GM21515 (cell line): ENCODE results near the gene SMPD4.
A peak's percentile ranks its signal among the peaks of the same experiment; 100 is the strongest.
"Not testable (repeated sequence)": the region's sequence is repeated elsewhere in the genome, so short reads cannot be mapped to it uniquely, and the experiment has no call there.

ENCODE experiments used
- ATAC-seq: cut with Tn5 transposase; IDR thresholded peaks from one replicate; pipeline ENCODE4 v1.9.1; 2021; ENCODE audit not compliant: unreplicated experiment

SMPD4 gene, protein sequence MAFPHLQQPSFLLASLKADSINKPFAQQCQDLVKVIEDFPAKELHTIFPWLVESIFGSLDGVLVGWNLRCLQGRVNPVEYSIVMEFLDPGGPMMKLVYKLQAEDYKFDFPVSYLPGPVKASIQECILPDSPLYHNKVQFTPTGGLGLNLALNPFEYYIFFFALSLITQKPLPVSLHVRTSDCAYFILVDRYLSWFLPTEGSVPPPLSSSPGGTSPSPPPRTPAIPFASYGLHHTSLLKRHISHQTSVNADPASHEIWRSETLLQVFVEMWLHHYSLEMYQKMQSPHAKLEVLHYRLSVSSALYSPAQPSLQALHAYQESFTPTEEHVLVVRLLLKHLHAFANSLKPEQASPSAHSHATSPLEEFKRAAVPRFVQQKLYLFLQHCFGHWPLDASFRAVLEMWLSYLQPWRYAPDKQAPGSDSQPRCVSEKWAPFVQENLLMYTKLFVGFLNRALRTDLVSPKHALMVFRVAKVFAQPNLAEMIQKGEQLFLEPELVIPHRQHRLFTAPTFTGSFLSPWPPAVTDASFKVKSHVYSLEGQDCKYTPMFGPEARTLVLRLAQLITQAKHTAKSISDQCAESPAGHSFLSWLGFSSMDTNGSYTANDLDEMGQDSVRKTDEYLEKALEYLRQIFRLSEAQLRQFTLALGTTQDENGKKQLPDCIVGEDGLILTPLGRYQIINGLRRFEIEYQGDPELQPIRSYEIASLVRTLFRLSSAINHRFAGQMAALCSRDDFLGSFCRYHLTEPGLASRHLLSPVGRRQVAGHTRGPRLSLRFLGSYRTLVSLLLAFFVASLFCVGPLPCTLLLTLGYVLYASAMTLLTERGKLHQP

GRCh38 chr2:130181325-130181879, at the start of gene SMPD4:
Gene SMPD4 (minus strand): TSS chr2:130181602. CDS start chr2:130176592, 5,010 bp downstream.
- ATAC-seq: peak; percentile 56

DNA sequence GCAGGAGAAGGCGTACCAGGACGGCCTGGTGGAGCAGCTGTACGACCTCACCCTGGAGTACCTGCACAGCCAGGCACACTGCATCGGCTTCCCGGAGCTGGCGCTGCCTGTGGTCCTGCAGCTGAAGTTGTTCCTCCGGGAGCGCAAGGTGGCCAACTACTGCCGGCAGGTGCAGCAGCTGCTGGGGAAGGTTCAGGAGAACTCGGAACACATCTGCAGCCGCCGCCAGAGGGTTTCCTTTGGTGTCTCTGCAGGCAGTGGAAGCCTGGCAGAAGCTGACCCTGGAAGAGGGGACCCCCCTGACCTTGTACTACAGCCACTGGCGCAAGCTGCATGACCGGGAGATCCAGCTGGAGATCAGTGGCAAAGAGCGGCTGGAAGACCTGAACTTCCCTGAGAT, 49.5 kb upstream of the SMPD4 start:
- ATAC-seq: not testable (repeated sequence)

GRCh38 chr2:130230376-130230775, 49.0 kb upstream of the SMPD4 start:
- not testable (repeated sequence) for ATAC-seq

GRCh38 chr2:130229161-130229510, 47.7 kb upstream of the SMPD4 start:
- ATAC-seq: not testable (repeated sequence)

GRCh38 chr2:130228467-130229160, 47.2 kb upstream of the SMPD4 start:
- ATAC-seq: not testable (repeated sequence)

DNA sequence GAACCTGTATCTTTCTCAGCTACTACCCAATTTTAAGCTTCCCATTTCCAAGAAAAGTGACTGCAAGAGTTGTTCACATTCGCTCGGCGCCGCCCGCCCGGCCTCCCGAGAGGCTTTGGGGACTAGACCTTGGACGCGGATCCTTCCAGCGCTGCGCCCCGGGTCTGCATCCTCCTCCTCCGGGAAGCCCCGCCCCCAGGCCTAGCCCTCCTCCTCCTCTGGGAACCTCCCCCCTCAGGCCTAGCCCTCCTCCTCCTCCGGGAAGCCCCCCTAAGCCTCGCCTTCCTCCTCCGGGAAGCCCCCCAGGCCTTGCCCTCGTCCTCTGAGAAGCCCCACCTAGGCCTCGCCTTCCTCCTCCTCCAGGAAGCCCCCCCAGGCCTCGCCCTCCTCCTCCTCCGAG, 46.6 kb upstream of the SMPD4 start:
- ATAC-seq: not testable (repeated sequence)

- ATAC-seq: peak; percentile 92
Observed at GRCh38 chr2:130222523-130222922, 41.1 kb upstream of the SMPD4 start.

- ATAC-seq: not testable (repeated sequence)
Observed at GRCh38 chr2:130220505-130220904, 39.1 kb upstream of the SMPD4 start.

DNA sequence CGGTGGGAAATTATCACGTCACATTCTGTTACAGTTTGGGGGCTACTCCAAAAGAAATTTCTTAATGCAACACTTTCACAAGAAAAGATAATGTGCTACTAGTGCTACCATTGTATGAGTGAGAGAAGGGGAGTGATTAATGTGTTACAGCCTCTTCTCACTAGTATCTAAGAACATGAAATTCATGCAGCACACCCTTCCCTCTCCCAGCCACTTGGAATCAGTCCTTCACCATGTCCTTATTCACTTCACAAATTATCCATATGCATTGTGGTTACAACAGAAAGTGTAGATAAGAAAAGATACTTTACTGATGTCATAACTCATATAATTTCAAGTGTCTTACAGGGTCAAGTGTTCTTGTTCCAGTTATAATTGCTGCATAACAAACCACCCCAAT, 37.7 kb upstream of the SMPD4 start:
- not testable (repeated sequence) for ATAC-seq

DNA sequence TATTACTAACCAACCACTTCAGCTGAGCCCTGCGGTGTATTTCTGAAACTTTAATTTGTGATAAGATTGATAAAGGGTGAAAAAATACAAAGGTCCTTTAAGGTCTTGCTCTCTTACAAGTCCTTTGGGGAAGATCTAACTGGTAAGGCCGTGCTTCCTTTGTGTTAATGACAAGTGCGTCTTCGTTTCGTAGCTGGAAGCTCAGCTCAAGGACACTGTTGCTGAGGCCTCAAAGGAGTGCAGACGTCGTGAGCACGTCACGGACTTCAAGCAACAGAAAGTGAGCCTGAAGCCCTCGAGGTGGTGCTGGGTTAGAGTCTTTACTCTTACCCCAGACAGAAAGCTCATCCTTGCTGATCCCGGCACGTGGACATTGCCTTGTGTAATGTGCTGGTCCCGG, 25.6 kb upstream of the SMPD4 start:
- not testable (repeated sequence) for ATAC-seq

DNA sequence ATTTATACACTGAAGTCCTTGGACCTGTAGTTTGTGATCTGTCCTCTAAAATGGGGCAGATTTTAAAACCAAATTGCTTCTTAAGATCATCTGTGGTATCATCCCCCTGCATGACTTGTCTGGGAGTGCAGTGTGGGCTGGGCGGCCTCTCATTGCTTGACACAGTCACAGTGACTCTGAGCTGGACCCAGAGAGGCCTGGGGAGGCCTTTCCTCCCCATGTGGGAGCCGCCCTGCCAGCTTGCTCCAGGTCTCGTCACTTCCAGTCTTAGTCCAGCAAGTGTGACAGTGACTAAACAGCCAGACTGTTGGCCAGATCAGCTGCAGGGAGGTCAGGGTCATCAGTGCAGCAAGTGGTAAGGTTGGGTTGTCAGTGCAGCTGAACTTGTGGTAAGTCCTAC, 21.7 kb upstream of the SMPD4 start:
- not testable (repeated sequence) for ATAC-seq

DNA sequence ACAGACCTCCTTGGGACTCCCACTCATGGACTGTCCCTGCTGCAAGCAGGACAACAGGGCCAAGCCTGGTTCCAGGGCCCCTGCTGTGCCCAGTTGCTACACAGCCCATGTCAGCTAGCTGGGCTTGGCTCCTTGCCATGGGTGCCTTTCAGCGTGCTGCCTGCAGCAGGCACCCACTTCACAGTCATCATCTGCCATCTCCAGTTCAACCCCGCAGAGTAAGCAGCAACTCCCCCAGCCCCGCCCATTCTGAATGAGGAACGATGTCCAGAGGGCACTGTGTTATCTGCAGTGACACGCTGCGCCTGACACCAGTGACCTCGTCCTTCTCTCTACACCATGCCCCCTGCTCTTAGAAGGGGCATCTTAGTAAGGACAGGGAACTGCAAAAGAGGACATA, 21.1 kb upstream of the SMPD4 start:
- ATAC-seq: not testable (repeated sequence)

- ATAC-seq: no peak
Observed at GRCh38 chr2:130198343-130198742, 16.9 kb upstream of the SMPD4 start, which contains the start of gene TUBA3E. Gene TUBA3E (minus strand): TSS chr2:130198439. CDS start chr2:130198360, 79 bp downstream.

DNA sequence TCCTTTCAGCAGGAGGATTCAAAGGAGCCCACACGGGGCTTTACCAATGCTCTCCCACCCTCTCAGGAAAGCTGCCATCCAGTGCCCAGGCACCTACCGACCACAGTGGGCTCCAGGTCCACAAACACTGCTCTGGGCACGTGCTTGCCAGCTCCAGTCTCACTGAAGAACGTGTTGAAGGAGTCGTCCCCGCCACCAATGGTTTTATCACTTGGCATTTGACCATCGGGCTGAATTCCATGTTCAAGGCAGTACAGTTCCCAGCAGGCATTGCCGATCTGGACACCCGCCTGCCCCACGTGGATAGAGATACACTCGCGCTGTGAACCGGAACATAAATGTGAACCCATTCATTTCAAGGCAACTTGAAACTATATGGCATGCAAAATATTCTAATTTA, 14.7 kb upstream of the SMPD4 start:
- ATAC-seq: not testable (repeated sequence)

- ATAC-seq: not testable (repeated sequence)
Observed at GRCh38 chr2:130195089-130195635, 13.8 kb upstream of the SMPD4 start.

- ATAC-seq: not testable (repeated sequence)
Observed at GRCh38 chr2:130193824-130194223, 12.4 kb upstream of the SMPD4 start.

- not testable (repeated sequence) for ATAC-seq
Observed at GRCh38 chr2:130192451-130192850, 11.0 kb upstream of the SMPD4 start.

GRCh38 chr2:130191319-130191718, 9.9 kb upstream of the SMPD4 start:
- ATAC-seq: not testable (repeated sequence)

DNA sequence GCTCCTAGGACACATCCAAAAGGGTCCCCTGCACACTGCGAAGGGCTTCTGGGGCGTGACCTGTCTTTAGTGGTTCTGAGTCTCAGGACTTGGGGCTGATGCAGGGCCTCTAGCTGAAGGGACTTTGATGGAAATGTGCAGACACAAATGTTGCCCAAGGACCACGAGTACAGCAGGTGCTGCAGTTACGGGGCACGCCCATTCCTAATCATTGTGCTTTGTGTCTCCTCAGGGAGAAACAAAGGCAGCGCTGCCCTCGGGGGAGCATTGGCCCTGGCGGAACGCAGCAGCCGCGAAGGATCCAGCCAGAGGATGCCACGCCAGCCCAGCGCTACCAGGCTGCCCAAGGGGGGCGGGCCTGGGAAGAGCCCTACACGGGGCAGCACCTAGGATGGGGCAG, 8.8 kb upstream of the SMPD4 start:
- no peak for ATAC-seq

DNA sequence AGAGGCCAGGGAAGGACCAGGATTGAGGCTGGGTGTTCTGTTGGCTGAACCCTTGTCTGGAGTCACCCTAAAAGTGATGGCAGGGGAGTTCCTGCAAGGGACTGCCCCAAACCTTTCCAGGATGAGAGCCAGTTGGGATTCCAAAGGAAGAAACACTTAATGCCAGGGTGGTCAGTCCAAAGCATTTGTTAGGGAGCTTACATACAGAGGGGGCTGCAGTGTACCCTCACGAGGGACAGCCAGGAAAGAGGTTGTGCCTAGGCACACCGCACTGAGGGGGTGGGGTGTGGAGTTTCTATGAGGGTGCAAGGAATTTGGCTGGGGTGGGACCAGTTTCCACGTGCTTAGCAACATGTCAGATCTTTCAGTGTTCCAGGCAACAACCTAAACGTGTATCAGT, 7.6 kb upstream of the SMPD4 start:
- not testable (repeated sequence) for ATAC-seq
